Kidney (tissue), 14 donors: Measurements from ENCODE around the gene IPO8. TPM values are rescaled to one million over a fixed set of nuclear protein-coding genes. Genes with fewer than 3 reads are reported as not detected.

Experiments
- DNase-seq, 5 donors: peaks; one replicate each; pipeline ENCODE4 v3.0.0-alpha.2; 2013 to 2020
- FAIRE-seq: peaks from 2 replicates; lab custom pipeline; 2012; peaks lifted over from hg19 to GRCh38; lab: Jason Lieb, UNC
- H3K27ac ChIP-seq, 2 donors: one replicate each; pipeline ENCODE4 v1.7.0; 2013; ENCODE audit warnings: low read depth in 2 of 2, low read length in 2 of 2, inconsistent platforms in 1 of 2
- H3K27me3 ChIP-seq: one replicate; pipeline ENCODE4 v1.7.1; 2013; ENCODE audit warnings: low read length, inconsistent platforms; ENCODE audit not compliant: control insufficient read depth, insufficient read depth
- H3K36me3 ChIP-seq, 3 donors: one replicate each; pipeline versions ENCODE4 v1.7.0 to v1.7.1; 2013; ENCODE audit warnings: low read length in 3 of 3, control low read depth in 1 of 3, inconsistent platforms in 1 of 3; ENCODE audit not compliant: insufficient read depth in 3 of 3, control insufficient read depth in 2 of 3
- H3K4me1 ChIP-seq, 3 donors: one replicate each; pipeline versions ENCODE4 v1.7.0 to v1.7.1; 2013; ENCODE audit warnings: low read length in 3 of 3, inconsistent platforms in 1 of 3, low read depth in 1 of 3; ENCODE audit not compliant: control insufficient read depth in 2 of 3, insufficient read depth in 2 of 3
- H3K4me3 ChIP-seq, 3 donors: one replicate each; pipeline versions ENCODE4 v1.7.0 to v1.8.1; 2013; ENCODE audit warnings: low read length in 3 of 3, control low read depth in 1 of 3, inconsistent platforms in 1 of 3
- H3K9ac ChIP-seq, 3 donors: one replicate each; pipeline versions ENCODE4 v1.7.0 to v1.7.1; 2013; ENCODE audit warnings: low read length in 3 of 3, control low read depth in 1 of 3, inconsistent platforms in 1 of 3
- H3K9me3 ChIP-seq, 3 donors: one replicate each; pipeline versions ENCODE4 v1.7.0 to v1.7.1; 2013; ENCODE audit warnings: low read length in 3 of 3, control low read depth in 1 of 3, inconsistent platforms in 1 of 3; ENCODE audit not compliant: control insufficient read depth in 2 of 3, insufficient read depth in 1 of 3
- intact Hi-C: fragments of 100-400 bp; cut with DNase I; formaldehyde crosslinking; loops from one replicate; pipeline ENCODE4 v1.11.1; 2022
- polyA plus RNA-seq: library from polyadenylated mRNA; stranded (reverse); fragments of 350-450 nt; fragmentation: Illumina TruSeq; extraction: RNeasy Lipid Tissue Mini Kit (QIAGEN cat#74804); gene quantifications from one replicate; pipeline ENCODE4 v1.2.3, GENCODE V29; 2014; ENCODE audit warnings: low read depth, low replicate concordance; ENCODE audit not compliant: insufficient read depth
- total RNA-seq: library from RNA; stranded (reverse); fragmentation: NEBNext Ultra II Directional; extraction: Animal tissue kit (Norgen Biotek cat#: 25700); gene quantifications from one replicate; pipeline ENCODE4 v1.2.1, GENCODE V29; 2021
- TF ChIP-seq, protein P1 (sequence below): IDR thresholded peaks from 3 replicates; pipeline ENCODE4 v1.5.1; 2012; ENCODE audit warnings: mild to moderate bottlenecking, moderate library complexity, borderline replicate concordance; ENCODE audit not compliant: insufficient read depth; ENCODE audit errors: extremely low read depth
- donor health status: control.
- donor health status: control.
- donor health status: control.
- donor health status: control.
- donor health status: control.
- donor health status: DM: yes; HTN: yes; CAD: no.
- donor health status: Normal renal cell carcinoma (clear cell type).

IPO8 gene
- total and polyA plus RNA-seq, 2 donors from 2014 or later: 19.5 to 63.3 TPM

DNA sequence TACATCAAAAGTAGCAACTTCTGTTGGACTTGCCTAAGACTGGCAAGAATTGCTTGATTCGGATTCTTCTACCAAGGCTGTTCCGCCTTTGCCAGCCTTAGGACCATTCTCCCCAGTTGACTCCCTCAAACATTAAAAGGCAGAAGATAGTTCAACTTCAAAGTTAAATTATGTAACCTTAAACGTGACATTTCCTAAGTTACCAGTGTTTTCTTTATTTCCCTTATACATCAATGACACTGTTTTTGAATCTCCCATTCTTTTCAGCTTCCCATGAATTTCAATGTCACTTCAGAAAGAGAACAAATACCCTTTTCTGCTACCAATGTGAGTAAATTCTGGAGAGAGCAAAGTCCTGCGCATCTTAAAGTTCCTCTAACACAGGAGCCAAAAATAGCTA is 33.9 kb upstream of the IPO8 start:
- Histone ChIP-seq H3K4me3 (no peak overlapping the region), H3K9ac (no peak overlapping the region), H3K36me3 (peaks cover 2 to 12% (median 8%) of the 10 kb centered on the region in 3 donors), H3K4me1 (no peaks in the 10 kb centered on the region), H3K27ac (no peak overlapping the region), H3K9me3 (no peaks in the 10 kb centered on the region), H3K27me3 (no peaks in the 10 kb centered on the region)
- intact Hi-C loops: no loop called here
- TF ChIP-seq, protein P1, sequence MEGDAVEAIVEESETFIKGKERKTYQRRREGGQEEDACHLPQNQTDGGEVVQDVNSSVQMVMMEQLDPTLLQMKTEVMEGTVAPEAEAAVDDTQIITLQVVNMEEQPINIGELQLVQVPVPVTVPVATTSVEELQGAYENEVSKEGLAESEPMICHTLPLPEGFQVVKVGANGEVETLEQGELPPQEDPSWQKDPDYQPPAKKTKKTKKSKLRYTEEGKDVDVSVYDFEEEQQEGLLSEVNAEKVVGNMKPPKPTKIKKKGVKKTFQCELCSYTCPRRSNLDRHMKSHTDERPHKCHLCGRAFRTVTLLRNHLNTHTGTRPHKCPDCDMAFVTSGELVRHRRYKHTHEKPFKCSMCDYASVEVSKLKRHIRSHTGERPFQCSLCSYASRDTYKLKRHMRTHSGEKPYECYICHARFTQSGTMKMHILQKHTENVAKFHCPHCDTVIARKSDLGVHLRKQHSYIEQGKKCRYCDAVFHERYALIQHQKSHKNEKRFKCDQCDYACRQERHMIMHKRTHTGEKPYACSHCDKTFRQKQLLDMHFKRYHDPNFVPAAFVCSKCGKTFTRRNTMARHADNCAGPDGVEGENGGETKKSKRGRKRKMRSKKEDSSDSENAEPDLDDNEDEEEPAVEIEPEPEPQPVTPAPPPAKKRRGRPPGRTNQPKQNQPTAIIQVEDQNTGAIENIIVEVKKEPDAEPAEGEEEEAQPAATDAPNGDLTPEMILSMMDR: no peak
- FAIRE-seq: no peak
- DNase-seq: no peak

DNA sequence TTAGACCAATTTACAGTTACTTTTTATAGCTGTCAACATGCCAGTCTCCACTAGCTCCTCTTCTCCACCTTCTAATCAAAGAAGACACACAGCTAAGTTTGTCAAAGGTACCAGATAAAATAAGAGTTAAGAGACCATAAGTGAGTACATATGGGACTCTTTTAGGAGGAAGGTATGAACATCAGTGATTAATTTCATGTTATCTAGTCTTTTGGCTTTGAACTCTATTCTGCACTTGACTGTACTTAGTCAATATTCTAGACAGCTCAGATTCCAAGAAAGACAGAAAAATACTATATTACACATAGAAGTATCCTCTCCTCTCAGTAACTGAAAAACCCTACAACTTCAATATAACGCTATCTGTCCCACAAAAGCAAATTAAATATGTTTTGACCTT is 31.0 kb upstream of the IPO8 start:
- DNase-seq (no peak), FAIRE-seq (no peak)
- no peaks in the 10 kb centered on the region for H3K27me3 ChIP-seq
- peaks cover 2 to 19% (median 6%) of the 10 kb centered on the region in 3 donors for H3K36me3 ChIP-seq
- no peak overlapping the region for H3K9ac ChIP-seq
- no peaks in the 10 kb centered on the region for H3K4me1 ChIP-seq
- TF ChIP-seq, protein P1: no peak
- no peak overlapping the region for H3K4me3 ChIP-seq
- no peaks in the 10 kb centered on the region for H3K9me3 ChIP-seq
- intact Hi-C loops: no loop called here
- no peak overlapping the region for H3K27ac ChIP-seq

DNA sequence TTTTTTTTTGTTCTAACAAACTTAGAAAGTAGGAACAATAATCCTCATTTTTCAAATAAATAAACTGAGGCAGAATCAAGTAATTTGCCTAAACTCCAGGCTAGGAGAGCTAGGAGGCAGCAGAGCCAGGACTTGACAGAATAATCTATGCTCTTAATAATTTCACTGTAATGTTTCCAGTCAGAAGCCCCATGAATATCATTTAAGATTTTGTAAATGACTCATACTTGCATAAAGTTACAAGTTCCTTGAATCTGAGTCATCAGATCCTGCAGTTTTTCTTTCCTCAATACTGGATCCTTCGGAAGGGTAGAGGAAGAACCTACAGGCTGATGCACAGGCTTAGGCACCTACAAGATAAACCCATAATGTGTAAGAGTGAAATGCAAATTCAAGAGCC is 30.1 kb upstream of the IPO8 start:
- no peak overlapping the region for H3K27ac ChIP-seq
- DNase-seq (no peak), FAIRE-seq (no peak)
- H3K4me3 ChIP-seq: no peak overlapping the region
- H3K9ac ChIP-seq: no peak overlapping the region
- intact Hi-C loops: no loop called here
- H3K36me3 ChIP-seq: peaks cover 2 to 19% (median 6%) of the 10 kb centered on the region in 3 donors
- no peaks in the 10 kb centered on the region for H3K9me3 ChIP-seq
- TF ChIP-seq, protein P1: no peak
- no peaks in the 10 kb centered on the region for H3K4me1 ChIP-seq
- H3K27me3 ChIP-seq: no peaks in the 10 kb centered on the region

DNA sequence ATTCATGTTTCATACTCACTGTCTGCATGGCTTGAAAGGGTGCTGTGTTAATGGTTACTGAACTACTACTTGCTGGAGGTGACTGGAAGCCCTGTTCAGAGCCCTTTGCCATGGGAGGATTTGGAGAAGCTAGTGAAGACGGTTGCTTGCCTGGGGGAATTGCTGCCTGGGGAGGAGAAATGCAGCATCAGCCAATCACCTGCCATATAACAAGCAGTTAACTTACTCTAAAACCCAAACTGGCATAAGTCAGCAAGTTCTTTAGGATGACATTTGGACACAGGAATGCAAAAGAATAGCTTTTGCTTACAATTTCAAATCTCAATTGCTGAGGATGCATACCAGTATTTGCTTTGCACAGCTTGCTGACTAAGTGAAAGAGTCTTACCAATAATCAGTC is 23.4 kb upstream of the IPO8 start:
- TF ChIP-seq, protein P1: no peak
- FAIRE-seq: no peak
- Histone ChIP-seq H3K4me1 (no peaks in the 10 kb centered on the region), H3K27me3 (no peaks in the 10 kb centered on the region), H3K9ac (no peak overlapping the region), H3K9me3 (no peaks in the 10 kb centered on the region), H3K4me3 (no peak overlapping the region), H3K36me3 (peaks cover 0 to 17% (median 5%) of the 10 kb centered on the region in 3 donors), H3K27ac (no peak overlapping the region)
- peak in 1 of 5 donors; percentile 23 for DNase-seq
- intact Hi-C loops: no loop called here
